RKO (cell line): Measurements from ENCODE around the gene TBRG4.

ENCODE experiments used
- DNase-seq: peaks from one replicate; pipeline ENCODE4 v3.0.0-alpha.2; 2016; ENCODE audit warnings: low spot score

Gene TBRG4

DNA sequence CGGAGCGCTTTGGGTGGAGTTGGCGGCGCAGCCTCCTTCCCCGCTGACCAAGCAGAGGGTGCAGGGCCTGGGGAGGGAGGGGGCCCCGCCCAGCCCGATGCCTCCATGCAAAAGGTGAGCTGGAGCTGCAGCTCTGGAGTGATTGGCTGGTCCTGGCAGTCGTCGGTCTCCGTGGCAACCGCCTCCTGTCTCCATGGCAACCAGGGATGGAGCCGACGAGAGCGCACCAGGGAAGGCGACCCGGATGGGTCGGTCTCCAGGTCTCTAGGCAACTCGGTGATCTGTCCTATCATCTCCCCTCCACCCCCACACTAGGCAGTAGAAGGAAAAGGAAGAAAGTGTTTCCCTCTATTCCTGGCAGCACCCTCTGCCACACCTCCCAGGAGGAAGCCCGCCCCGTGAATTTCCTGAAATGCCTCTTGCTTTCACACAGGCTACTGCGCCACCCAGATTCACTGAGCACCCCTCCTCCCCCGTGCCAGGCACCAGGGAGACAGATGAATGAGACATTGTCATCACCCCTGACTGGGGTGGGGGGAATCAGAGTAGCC lies 22.1 kb downstream of the TBRG4 start:
- no peak for DNase-seq

DNA sequence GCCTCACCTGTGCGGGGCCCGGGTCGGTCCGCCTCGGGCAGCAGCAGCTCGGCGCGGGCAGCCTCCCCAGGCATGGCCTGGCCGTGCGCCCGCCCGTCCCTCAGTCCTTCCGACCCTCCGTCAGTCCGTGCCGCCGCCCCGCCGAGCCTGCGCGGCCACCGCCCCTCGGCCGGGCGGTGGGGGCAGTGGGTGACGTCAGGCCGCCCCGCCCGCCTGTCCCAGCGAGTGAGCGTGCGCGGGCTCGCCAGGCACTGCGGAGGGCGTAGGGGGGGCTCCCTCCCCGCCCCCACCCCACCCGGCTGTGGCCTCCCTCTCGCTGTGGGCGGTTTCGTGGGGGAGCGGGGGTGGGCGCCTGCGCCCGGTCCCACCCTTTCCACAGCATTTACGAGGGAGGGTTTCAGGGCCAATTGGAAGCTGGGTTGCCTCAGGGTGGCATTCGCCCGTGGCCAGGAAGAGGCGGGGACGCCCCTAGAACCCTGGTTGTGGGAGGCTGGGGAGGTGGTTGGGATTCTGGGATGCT lies 22.6 kb downstream of the TBRG4 start, which contains the start of gene NACAD:
NACAD (minus strand) TSS at position 149 of the 520 bp plus-strand sequence; CDS start at position 74, 75 bp downstream.
- DNase-seq, result no peak

DNA sequence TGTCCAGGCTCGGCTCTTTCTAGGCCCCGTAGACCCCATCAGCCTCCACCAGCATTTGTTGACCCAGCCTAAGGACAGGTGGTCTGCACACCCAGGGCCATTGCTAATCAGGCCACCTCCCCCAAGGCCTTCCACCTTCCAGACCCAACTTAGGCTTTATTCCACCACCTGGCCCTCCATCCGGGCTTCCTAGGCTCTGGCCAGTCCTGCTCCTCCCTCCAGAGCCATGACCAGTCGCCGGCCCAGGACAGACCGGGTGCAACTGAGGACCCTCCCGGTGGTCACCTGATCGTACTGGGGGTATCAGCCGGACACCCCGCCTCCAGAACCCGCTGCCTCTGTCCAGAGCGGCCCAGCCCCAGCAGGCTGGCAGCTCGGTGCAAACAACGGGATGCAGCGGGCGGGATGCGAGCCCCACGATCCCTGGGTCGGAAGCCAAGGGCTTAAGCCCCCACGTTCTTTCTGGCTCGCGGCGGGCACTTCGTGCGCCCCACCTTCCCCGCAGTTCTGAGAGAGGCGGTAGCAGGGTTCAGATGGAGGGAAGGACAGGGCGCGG lies 23.3 kb downstream of the TBRG4 start:
- DNase-seq, result no peak

DNA sequence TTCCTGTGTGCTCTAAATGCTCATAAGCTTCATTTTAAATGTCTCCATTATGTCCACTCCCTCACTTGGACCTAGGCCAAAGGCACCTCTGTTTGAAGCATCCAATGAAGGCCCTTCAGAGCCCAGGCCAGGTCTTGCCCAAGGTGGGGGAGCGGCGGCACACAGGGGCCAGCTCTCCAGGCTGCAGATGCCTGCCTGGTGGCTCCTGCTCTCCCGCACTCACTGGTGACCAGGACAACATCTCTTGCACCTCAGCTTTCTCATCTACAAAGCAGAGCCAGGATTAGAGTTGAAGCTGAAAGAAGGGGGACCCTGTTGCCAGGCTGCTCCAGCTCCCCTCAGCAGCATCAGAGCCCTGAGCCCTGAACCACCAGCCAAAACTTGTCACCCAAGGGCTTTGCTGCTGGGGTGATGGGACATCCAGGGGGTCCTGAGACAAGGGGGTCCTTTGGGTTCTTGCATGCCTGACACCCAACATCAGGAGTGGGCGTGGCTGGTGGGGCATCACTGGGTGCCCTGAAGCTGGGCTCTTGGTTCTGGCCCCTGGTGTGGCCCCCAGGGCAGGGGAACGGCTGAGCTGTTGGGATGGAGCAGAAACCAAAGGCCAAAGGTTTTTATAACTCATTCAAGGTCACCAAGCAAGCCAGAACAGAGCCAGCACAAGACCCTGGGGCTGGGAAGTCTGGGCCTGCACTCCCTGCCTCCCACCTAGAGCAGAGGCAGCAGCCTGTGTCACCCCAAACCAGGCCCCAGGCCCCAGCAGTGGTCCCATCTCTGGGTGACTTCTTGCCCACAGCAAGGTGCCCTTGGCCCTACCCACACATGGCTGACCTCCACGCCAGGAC lies 24.0 kb downstream of the TBRG4 start:
- no peak for DNase-seq

DNA sequence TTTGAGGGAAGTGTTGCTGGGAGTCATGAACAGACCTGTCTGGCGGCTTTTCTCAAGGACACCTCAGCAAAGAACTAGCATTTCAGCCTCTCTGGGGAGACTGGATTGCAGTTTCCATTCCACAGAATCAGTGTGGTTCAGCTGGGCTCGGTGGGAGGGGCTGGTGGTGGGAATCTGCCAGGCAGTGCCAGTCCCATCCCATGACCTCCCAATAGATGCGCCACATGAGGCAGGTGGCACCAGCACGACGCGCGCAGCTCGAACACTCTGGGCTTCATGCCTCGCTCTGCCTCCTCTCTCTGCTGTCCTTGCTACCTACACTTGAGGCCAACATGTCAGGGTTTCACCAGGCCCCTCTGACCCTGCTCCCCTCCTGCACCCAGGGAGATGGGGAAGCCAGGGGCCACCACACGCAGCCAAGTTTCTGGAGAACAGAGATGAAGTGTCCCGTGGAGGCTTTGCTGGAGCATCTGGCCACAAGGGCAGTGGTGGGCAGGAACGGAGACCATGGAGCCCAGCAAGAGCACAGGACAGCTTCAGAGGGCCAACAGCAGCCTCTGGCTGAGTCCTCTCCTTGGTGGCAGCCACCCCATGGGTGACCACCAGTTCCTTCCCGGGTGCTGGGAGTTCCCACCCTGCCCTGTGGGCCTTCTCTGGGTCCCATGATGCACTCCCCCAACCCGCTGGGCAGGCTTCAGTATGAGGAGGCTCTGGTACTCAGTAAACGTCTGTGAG lies 25.0 kb downstream of the TBRG4 start:
- DNase-seq, result no peak

DNA sequence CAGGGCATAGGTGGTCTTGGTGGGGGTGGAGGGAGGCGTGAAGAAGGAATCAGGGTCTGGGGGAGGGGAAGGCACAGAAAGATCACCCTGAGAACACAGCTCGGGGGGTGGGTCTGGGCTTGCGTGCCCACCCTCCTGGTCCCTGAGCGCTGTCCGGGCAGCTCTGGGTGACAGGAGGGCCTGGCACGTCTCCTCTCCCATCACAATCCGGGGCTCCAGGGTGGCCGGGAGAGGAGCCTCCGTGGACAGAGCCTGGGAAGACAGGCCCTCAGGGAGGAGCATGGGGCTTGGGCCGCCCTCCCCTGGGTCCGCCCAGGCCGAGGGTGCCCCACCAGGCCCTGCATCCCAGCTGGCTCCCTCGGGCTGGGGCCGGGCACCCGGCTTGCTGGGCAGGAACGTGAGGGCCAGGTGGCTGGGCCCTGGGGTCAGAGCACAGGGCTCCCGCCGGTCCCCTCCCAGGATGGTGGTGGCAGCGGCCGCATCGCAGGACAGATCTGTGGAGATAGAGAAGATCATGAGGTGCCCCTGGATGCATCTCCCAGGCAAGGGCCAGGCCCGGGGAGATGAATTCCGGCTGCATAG lies 25.8 kb downstream of the TBRG4 start:
- DNase-seq, result no peak

DNA sequence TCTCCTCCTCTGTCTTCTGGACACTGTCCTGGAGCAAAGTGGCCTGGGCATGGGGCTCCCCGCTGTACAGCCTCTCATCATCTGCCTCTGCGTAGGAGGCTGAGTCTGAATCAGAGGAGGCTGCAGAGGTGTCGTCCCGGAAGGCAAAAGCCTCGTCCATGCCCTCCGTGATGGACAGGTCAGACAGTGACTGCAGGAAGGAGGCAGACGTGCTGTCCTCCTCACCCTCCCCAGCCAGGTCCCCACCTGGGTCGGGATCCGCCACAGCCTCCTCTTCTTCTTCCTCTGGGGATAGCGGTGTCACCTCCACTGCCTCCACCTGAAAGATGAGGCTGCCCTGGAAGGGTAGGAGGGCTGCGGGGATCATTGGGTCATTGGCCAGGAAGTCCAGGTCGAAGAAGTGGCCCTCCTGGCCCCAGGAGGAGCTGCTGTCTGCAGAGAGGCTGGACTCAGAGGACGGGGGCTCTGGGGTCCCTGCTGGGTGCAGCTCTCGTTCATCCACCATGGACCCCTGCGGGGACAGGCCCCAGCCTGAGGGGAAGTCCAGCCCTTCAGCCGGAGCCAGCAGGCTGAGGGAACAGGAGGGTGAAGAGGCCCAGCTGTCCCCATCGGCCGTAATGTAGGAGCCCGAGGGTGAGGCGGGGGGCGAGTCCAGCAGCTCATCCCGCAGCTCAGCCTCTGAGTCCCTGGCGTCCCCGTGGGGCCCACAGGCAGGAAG lies 26.4 kb downstream of the TBRG4 start:
- DNase-seq, result no peak

DNA sequence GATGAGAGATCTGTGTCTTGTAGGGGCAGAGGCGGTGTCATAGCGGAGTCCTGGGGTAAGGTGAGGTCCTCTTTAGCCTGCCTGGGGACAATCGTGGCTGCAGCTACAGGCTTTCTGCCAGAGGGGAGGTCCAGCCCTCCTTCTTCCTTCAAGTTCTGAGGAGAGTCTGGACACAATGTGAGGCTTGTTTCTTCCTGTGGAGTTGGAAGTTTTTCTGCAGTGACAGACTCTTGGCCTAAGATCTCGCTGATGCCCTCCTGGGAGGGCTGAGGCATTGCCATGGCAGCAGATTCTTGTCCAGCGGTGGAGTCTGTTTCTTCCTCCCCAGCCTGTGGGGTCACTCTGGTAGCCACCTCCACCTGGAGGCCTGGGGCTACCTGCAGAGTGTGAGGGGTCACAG lies 27.2 kb downstream of the TBRG4 start:
- DNase-seq, result no peak

DNA sequence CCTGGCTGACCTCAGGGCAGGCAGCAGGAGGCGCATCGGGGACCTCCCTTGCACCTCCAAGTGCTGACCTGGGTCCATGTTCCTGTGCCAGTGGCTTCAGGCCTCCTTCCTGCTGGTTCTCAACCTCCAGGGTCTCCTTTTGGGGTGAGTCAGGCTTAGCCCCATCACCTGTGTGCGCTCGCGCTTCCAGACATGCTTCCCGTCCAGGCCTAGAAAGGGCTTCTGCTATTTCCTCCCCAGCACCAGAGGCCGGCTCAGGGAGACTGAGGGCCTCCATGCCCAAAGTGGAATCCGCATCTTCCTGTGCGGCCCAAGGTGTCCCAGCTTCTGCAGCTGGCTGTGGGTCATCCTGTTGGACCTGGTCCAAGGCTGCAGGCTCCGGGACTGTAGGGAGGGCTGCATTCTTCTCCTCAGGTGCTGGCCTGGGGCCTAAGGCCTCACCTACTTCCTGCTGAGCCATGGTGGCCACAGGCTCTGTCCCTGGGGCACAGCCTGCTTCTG lies 28.6 kb downstream of the TBRG4 start:
- DNase-seq, result no peak

DNA sequence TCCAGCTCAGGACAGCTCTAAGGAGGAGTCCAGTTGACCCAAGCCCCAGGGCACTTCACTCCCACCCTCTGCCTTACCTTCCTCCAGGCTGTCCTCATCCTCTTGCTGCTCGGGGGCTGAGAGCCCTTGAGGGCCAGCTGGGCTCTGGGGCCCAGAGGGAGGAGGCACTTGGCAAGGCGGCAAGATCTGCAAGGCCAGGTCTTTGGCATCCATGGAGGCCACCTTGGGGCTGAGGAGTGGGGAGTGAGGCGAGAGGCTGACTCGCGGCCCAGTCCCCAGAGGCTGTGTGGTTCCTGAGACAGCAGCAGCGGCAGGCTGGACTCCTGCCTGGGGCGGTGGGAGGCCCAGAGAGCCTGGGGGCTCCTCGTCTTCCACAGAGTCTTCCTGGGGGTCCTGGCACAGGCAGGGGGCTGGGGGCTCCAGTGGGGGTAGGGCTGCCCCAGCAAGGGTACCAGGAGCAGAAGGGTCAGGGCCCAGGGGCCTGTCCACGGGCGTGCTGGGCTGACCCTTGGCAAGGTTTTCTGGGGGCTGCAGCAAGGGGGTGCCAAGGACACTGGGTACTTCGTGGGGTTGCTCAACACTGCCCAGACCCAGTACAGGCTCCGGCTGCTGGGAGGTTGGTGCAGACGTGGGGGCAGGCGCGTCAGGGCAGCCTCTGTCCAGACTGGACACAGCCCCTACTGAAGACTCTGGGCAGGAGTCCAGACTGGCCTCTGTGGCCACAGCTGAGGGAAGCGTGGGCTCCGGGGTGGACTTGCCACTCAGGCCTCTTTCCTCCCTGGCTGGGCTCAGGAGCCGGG lies 29.3 kb downstream of the TBRG4 start:
- DNase-seq, result no peak

DNA sequence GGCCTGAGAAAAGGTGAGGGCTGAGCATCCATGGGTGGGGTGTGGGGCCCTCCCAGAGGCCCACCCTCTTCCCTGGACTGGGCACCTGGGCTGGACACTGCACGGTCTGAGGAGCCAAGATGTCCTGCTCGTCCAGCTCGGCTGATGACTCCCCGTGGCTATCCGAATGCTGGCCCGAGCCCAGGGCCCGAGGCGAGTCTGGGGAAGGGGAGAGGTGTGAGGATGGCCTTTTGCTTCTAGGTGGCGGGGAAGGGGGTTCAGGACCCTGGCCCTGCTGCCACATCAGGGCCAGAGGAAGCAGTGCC lies 29.9 kb downstream of the TBRG4 start:
- no peak for DNase-seq

DNA sequence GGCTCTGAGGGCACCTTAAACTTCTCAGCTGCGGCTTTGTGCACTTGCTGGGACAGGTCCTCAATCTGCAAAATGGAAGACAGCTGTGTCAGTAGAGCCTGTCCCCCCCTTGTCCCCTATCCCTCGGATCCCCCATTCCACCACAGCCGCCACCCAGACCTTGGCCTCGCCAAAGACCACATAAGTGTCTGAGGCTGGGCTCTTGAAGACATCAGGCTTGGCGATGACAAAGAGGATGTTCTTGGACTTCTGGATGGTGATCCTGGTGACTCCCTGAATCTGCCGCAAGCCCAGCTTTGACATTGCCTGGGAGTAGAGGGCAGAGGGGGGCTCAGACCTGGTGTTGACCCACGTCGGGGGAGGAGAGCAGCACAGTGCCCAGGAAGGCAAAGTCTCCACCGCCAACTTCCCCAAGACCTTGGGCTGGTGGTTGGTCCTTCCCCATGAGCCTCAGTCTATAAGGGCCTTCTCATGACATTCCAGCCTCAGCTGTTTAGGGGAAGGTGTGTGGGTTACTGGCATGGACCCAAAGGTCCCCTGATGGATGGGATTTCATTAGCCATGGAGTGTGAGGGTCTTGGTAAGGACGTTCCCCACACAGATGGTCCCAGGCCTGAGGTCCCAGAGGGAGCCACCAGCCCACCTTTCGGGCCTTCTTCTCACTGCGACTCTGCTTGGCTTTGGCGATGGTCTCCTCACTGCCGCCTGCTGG lies 30.4 kb downstream of the TBRG4 start:
- DNase-seq, result no peak

DNA sequence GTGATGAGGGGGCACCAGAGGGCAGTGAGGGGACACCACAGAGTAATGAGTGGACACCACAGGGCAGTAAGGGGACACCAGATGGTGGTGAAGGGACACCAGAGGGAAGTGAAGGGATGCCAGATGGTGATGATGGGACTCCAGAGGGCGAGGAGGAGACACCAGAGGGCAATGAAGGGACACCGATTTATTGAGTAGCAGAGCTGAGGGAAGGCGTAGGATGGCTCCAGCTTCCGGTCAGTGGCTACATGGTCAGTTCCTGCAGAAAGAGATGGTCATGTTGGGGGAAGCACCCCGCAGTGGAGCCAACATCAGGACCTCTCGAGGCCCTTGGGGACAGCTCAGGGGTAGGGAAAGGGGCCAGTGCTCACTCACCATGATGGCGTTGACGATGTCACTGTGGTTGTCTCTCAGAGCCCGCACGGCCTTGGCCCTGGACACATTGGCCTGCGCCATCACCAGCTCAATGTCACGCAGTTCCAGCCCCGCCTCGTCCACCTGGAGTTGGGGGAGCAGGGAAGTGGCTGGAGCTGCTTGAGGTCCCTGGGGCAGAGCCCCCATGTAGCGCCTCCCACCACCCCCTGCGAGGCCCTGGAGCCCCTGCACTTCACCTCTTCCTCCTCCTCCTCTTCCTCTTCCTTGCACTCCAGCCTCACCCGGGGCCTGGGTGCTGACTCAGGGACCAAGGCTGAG lies 31.1 kb downstream of the TBRG4 start:
- no peak for DNase-seq

DNA sequence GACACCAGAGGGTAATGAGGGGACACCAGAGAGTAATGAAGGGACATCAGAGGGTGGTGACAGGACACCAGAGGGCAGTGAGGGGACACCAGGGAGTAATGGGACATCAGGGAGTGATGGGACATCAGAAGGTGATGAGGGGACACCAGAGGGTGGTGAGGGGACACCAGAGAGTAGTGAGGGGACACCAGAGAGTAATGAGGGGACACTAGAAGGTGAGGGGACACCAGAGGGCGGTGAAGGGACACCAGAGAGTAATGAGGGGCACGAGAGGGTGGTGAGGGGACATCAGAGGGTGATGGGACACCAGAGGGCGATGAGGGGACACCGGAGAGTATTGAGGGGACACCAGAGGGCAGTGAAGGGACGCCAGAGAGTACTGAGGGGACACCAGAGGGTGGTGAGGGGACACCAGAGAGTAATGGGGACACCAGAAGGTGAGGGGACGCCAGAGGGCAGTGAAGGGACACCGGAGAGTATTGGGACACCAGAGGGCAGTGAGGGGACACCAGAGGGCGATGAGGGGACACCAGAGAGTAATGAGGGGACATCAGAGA lies 33.3 kb downstream of the TBRG4 start:
- no peak for DNase-seq

DNA sequence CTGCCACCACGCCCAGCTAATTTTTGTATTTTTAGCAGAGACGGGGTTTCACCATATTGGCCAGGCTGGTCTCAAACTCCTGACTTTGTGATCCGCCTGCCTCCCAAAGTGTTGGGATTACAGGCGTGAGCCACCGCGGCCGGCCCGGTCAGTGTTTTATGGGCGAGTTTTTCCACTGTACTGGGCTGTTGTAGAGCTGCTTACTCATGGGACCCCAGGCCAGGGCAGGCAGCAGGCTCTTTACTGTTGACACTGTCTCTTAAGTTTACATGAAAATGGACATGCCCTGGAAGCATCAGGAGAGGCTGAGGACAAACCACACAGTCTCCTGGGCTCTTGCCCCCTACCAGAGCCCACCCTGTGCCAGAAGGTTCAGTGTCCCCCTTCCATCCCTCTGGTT lies 33.9 kb downstream of the TBRG4 start:
- no peak for DNase-seq

DNA sequence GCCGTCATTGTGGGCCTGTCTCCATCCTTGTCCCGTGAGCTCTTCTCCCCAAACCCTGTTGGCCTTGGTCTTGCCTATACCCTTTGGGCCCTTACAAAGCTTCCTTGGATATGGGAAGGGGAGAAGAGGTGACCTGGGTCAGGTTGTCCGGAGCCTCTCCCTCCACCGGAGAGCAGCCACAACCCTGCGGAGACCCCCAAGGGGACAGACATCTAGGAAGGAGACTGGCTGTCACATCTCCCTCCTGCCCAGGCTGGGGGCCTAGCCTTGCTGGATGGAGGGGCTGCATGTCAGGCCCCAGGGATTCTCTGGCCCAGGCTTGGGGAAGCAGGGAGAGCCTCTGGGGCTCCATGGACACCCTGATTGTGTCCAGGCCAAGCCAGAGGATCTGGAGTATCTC lies 34.6 kb downstream of the TBRG4 start:
- DNase-seq, result no peak

DNA sequence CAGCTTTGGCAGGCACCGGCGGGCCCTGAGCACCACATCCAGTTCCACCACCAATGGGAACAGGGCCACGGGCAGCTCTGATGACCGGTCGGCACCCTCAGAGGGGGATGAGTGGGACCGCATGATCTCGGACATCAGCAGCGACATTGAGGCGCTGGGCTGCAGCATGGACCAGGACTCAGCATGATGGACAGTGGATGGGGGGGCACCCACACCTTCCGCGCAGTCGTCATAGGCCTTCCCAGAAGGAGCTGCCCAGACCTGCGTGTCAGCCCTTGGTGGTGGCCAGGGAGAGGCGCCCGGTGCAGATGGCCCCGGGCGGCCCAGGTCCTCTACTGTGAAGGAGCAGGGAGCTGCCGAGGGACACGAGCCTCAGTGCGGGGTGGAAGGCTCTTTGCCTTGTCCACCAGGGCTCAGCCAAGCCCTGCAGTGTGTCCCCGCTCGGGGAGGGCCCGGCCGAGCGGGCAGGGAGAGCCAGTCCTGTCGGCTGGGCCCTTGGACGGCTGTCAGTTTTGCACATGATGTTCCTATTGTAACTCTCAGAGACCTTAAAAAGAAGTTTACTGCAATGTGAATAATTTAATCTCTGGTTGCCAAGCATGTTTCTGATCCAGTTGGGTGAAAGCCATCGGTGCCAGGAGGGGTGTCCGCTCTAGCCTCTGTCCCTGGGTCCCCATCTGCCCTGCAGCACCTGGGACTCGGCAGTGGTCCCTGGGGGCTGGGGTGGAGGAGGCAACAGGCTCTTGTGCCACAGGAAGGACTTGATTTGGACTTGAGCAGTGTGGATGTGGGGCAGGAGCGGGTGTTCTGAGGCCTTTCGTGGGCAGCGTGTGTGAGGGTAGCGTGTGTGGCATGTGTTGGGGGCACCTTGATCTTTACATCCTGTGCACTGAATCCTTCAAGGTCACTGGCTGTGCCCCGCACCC lies 35.4 kb downstream of the TBRG4 start:
- DNase-seq, result no peak

DNA sequence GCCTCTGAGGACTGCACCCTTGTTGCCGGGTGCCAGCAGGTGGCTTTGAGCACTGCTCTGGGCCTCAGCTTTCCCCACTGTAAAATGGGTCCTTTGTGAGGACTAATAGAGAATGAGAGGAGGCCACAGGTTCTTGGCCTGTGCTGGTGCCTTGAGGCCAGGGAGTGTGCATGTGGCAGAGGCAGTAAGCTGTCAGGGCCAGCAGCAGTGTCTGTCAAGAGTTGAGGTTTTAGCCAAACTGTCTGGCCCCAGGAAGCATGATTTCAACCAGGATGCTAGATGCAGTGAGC lies 36.2 kb downstream of the TBRG4 start:
- DNase-seq, result no peak
